ENCODE measurements around the gene SGMS1.

The SGMS1 gene

GRCh38 chr10:50432211-50433009, 191.3 kb downstream of the SGMS1 start:
- Histone ChIP-seq H3K14ac (ENCODE audit: low read length in 2 of 2) (no peak overlapping the region), H2AFZ (ENCODE audit: low read depth, low read length) (no peak overlapping the region), H3K36me3 (ENCODE audit: control insufficient read depth in 1 of 2, insufficient read depth in 2 of 2, low read depth in 1 of 2, low read length in 2 of 2) (no peaks in the 10 kb centered on the region), H2BK120ac (ENCODE audit: low read depth, low read length) (no peak overlapping the region), H3K4me3 (ENCODE audit: insufficient read depth in 1 of 2, low read depth in 1 of 2, low read length in 2 of 2) (no peak overlapping the region), H3K79me1 (replicated peaks; ENCODE audit: low read length, poor library complexity, severe bottlenecking) (peaks cover 1% of the 10 kb centered on the region), H3K27ac (ENCODE audit: low read length, poor library complexity, severe bottlenecking) (no peak overlapping the region), H3K27me3 (ENCODE audit: control insufficient read depth in 1 of 2, insufficient read depth in 1 of 2, low read length in 2 of 2) (no peaks in the 10 kb centered on the region), H2BK15ac (ENCODE audit: low read depth, poor library complexity, severe bottlenecking) (no peak overlapping the region), H2BK12ac (ENCODE audit: low read length in 2 of 2) (no peak overlapping the region), H4K91ac (ENCODE audit: low read length) (no peak overlapping the region), H3K18ac (ENCODE audit: low read depth in 1 of 2, low read length in 2 of 2) (no peak overlapping the region), H3K23ac (ENCODE audit: low read length in 2 of 2) (no peak overlapping the region), H2AK5ac (ENCODE audit: low read length, severe bottlenecking) (no peak overlapping the region), H3K9me3 (ENCODE audit: control insufficient read depth, low read length) (no peaks in the 10 kb centered on the region), H3K4ac (ENCODE audit: low read depth in 1 of 2, low read length in 2 of 2) (no peak overlapping the region), H3K4me1 (ENCODE audit: control insufficient read depth, insufficient read depth, low read depth, low read length) (no peaks in the 10 kb centered on the region), H4K8ac (ENCODE audit: low read length) (no peak overlapping the region), H3K4me2 (ENCODE audit: low read length, poor library complexity, severe bottlenecking) (no peak overlapping the region), H3K9ac (ENCODE audit: low read length) (peak overlapping the region; percentile 28), H2BK5ac (ENCODE audit: low read depth, low read length, poor library complexity, severe bottlenecking) (no peak overlapping the region)
- WGBS, result 95% methylated on average over 1 of the region's 1 CpG
- no peak for DNase-seq

- 100% methylated on average over 2 of the region's 3 CpGs for WGBS
- Histone ChIP-seq H4K91ac (ENCODE audit: low read length) (no peak overlapping the region), H3K27ac (ENCODE audit: low read length, poor library complexity, severe bottlenecking) (no peak overlapping the region), H2BK5ac (ENCODE audit: low read depth, low read length, poor library complexity, severe bottlenecking) (no peak overlapping the region), H2AFZ (ENCODE audit: low read depth, low read length) (no peak overlapping the region), H3K79me1 (replicated peaks; ENCODE audit: low read length, poor library complexity, severe bottlenecking) (peaks cover 1% of the 10 kb centered on the region), H3K4me1 (ENCODE audit: control insufficient read depth, insufficient read depth, low read depth, low read length) (no peaks in the 10 kb centered on the region), H2BK15ac (ENCODE audit: low read depth, poor library complexity, severe bottlenecking) (no peak overlapping the region), H3K4me3 (ENCODE audit: insufficient read depth in 1 of 2, low read depth in 1 of 2, low read length in 2 of 2) (peak overlapping the region in 1 of 2 experiments; percentile 66), H3K9ac (ENCODE audit: low read length) (peak overlapping the region; percentile 65), H3K4ac (ENCODE audit: low read depth in 1 of 2, low read length in 2 of 2) (no peak overlapping the region), H3K18ac (ENCODE audit: low read depth in 1 of 2, low read length in 2 of 2) (no peak overlapping the region), H3K23ac (ENCODE audit: low read length in 2 of 2) (no peak overlapping the region), H2BK12ac (ENCODE audit: low read length in 2 of 2) (no peak overlapping the region), H3K4me2 (ENCODE audit: low read length, poor library complexity, severe bottlenecking) (no peak overlapping the region), H3K27me3 (ENCODE audit: control insufficient read depth in 1 of 2, insufficient read depth in 1 of 2, low read length in 2 of 2) (no peaks in the 10 kb centered on the region), H2BK120ac (ENCODE audit: low read depth, low read length) (no peak overlapping the region), H4K8ac (ENCODE audit: low read length) (no peak overlapping the region), H3K9me3 (ENCODE audit: control insufficient read depth, low read length) (no peaks in the 10 kb centered on the region), H3K36me3 (ENCODE audit: control insufficient read depth in 1 of 2, insufficient read depth in 2 of 2, low read depth in 1 of 2, low read length in 2 of 2) (no peaks in the 10 kb centered on the region), H2AK5ac (ENCODE audit: low read length, severe bottlenecking) (no peak overlapping the region), H3K14ac (ENCODE audit: low read length in 2 of 2) (no peak overlapping the region)
- no peak for DNase-seq
Measured at GRCh38 chr10:50431791-50432190, 192.0 kb downstream of the SGMS1 start.

GRCh38 chr10:50431133-50431532, 192.6 kb downstream of the SGMS1 start:
- Histone ChIP-seq H3K14ac (ENCODE audit: low read length in 2 of 2) (no peak overlapping the region), H3K23ac (ENCODE audit: low read length in 2 of 2) (no peak overlapping the region), H2BK5ac (ENCODE audit: low read depth, low read length, poor library complexity, severe bottlenecking) (no peak overlapping the region), H2BK12ac (ENCODE audit: low read length in 2 of 2) (no peak overlapping the region), H2BK15ac (ENCODE audit: low read depth, poor library complexity, severe bottlenecking) (no peak overlapping the region), H3K9ac (ENCODE audit: low read length) (peak overlapping the region; percentile 65), H3K4me2 (ENCODE audit: low read length, poor library complexity, severe bottlenecking) (no peak overlapping the region), H3K4ac (ENCODE audit: low read depth in 1 of 2, low read length in 2 of 2) (no peak overlapping the region), H2AFZ (ENCODE audit: low read depth, low read length) (no peak overlapping the region), H4K91ac (ENCODE audit: low read length) (no peak overlapping the region), H2BK120ac (ENCODE audit: low read depth, low read length) (no peak overlapping the region), H2AK5ac (ENCODE audit: low read length, severe bottlenecking) (no peak overlapping the region), H3K79me1 (replicated peaks; ENCODE audit: low read length, poor library complexity, severe bottlenecking) (peaks cover 1% of the 10 kb centered on the region), H3K27ac (ENCODE audit: low read length, poor library complexity, severe bottlenecking) (no peak overlapping the region), H3K27me3 (ENCODE audit: control insufficient read depth in 1 of 2, insufficient read depth in 1 of 2, low read length in 2 of 2) (no peaks in the 10 kb centered on the region), H4K8ac (ENCODE audit: low read length) (no peak overlapping the region), H3K4me3 (ENCODE audit: insufficient read depth in 1 of 2, low read depth in 1 of 2, low read length in 2 of 2) (peak overlapping the region in 1 of 2 experiments; percentile 66), H3K36me3 (ENCODE audit: control insufficient read depth in 1 of 2, insufficient read depth in 2 of 2, low read depth in 1 of 2, low read length in 2 of 2) (no peaks in the 10 kb centered on the region), H3K4me1 (ENCODE audit: control insufficient read depth, insufficient read depth, low read depth, low read length) (no peaks in the 10 kb centered on the region), H3K9me3 (ENCODE audit: control insufficient read depth, low read length) (no peaks in the 10 kb centered on the region), H3K18ac (ENCODE audit: low read depth in 1 of 2, low read length in 2 of 2) (no peak overlapping the region)
- peak; percentile 7 for DNase-seq
- WGBS, result 79% methylated on average over 3 of the region's 4 CpGs

- Histone ChIP-seq H2BK15ac (ENCODE audit: low read depth, poor library complexity, severe bottlenecking) (no peak overlapping the region), H3K4ac (ENCODE audit: low read depth in 1 of 2, low read length in 2 of 2) (no peak overlapping the region), H3K79me1 (replicated peaks; ENCODE audit: low read length, poor library complexity, severe bottlenecking) (peaks cover 4% of the 10 kb centered on the region), H3K18ac (ENCODE audit: low read depth in 1 of 2, low read length in 2 of 2) (no peak overlapping the region), H2BK12ac (ENCODE audit: low read length in 2 of 2) (no peak overlapping the region), H3K4me3 (ENCODE audit: insufficient read depth in 1 of 2, low read depth in 1 of 2, low read length in 2 of 2) (no peak overlapping the region), H4K8ac (ENCODE audit: low read length) (no peak overlapping the region), H3K14ac (ENCODE audit: low read length in 2 of 2) (no peak overlapping the region), H3K4me2 (ENCODE audit: low read length, poor library complexity, severe bottlenecking) (no peak overlapping the region), H2AFZ (ENCODE audit: low read depth, low read length) (no peak overlapping the region), H3K9me3 (ENCODE audit: control insufficient read depth, low read length) (no peaks in the 10 kb centered on the region), H3K27ac (ENCODE audit: low read length, poor library complexity, severe bottlenecking) (no peak overlapping the region), H3K4me1 (ENCODE audit: control insufficient read depth, insufficient read depth, low read depth, low read length) (no peaks in the 10 kb centered on the region), H2AK5ac (ENCODE audit: low read length, severe bottlenecking) (no peak overlapping the region), H2BK5ac (ENCODE audit: low read depth, low read length, poor library complexity, severe bottlenecking) (no peak overlapping the region), H3K9ac (ENCODE audit: low read length) (no peak overlapping the region), H3K27me3 (ENCODE audit: control insufficient read depth in 1 of 2, insufficient read depth in 1 of 2, low read length in 2 of 2) (no peaks in the 10 kb centered on the region), H4K91ac (ENCODE audit: low read length) (no peak overlapping the region), H2BK120ac (ENCODE audit: low read depth, low read length) (no peak overlapping the region), H3K36me3 (ENCODE audit: control insufficient read depth in 1 of 2, insufficient read depth in 2 of 2, low read depth in 1 of 2, low read length in 2 of 2) (no peaks in the 10 kb centered on the region), H3K23ac (ENCODE audit: low read length in 2 of 2) (no peak overlapping the region)
- DNase-seq, result no peak
- WGBS, result 100% methylated on average over 1 of the region's 1 CpG
Measured at GRCh38 chr10:50426485-50426884, 197.3 kb downstream of the SGMS1 start.
